GM19395 (cell line): ENCODE results near the gene KIR2DL3.
"Not testable (repeated sequence)": the region's sequence is repeated elsewhere in the genome, so short reads cannot be mapped to it uniquely, and the experiment has no call there.

Experiments
- ATAC-seq: cut with Tn5 transposase; IDR thresholded peaks from one replicate; pipeline ENCODE4 v1.9.1; 2021; ENCODE audit warnings: mild to moderate bottlenecking, moderate library complexity; ENCODE audit not compliant: unreplicated experiment

The KIR2DL3 gene

DNA sequence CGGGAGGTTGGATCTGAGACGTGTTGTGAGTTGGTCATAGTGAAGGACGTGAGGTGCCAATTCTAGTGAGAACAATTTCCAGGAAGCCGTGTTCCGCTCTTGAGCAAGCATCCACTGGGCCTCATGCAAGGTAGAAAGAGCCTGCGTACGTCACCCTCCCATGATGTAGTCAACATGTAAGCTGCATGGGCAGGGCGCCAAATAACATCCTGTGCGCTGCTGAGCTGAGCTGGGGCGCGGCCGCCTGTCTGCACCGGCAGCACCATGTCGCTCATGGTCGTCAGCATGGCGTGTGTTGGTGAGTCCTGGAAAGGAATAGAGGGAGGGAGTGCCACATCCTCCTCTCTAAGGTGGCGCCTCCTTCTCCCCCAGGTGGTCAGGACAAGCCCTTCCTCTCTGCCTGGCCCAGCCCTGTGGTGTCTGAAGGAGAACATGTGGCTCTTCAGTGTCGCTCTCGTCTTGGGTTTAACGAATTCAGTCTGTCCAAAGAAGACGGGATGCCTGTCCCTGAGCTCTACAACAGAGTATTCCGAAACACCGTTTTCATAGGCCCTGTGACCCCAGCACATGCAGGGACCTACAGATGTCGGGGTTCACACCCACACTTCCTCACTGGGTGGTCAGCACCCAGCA is 47.9 kb downstream of the KIR2DL3 start:
- ATAC-seq: not testable (repeated sequence)

DNA sequence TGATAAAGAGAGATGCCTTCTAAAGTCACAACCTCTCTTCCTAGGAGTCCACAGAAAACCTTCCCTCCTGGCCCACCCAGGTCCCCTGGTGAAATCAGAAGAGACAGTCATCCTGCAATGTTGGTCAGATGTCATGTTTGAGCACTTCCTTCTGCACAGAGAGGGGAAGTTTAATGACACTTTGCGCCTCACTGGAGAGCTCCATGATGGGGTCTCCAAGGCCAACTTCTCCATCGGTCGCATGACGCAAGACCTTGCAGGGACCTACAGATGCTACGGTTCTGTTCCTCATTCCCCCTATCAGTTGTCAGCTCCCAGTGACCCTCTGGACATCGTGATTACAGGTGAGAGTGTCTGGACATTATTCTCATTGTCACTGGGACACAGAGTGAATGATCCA is 49.8 kb downstream of the KIR2DL3 start:
- ATAC-seq: not testable (repeated sequence)

DNA sequence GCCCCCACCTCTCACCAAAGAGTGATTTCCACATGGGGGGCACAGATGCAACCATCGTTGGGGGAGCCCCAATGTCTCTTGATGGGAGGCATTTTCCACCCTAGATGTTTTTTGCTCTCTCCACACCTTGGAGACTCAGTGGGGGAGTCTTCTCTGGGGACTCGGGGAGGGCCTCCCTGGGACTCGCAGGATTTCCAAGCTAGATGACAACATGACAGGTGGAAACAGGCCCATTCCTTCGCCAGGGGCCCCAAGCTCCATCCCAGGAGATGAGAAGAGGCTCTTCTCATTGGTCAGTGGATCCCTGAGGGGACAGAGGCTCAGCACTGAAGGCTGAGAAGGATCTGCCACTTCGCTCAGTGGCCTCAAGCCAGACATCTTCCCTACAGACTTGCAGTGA is 52.4 kb downstream of the KIR2DL3 start:
- no peak for ATAC-seq

DNA sequence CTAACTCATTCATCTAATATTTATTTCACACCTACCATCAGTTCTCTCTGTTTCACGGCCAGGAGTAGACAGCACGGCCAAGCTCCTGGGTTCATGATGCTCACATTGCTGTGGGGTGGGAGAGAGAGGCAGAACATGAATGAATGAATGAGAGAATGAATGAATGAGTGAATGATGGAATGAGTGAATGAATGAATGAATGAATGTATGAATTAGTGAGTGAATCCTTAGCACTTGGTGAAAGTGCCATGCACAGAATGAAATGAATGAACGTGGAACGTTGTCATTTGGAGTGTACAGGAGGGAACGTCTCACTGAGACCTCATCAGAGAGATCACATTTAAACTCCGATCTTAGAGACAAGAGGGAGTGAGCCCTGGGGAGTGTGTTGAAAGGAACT is 53.2 kb downstream of the KIR2DL3 start:
- ATAC-seq: no peak

DNA sequence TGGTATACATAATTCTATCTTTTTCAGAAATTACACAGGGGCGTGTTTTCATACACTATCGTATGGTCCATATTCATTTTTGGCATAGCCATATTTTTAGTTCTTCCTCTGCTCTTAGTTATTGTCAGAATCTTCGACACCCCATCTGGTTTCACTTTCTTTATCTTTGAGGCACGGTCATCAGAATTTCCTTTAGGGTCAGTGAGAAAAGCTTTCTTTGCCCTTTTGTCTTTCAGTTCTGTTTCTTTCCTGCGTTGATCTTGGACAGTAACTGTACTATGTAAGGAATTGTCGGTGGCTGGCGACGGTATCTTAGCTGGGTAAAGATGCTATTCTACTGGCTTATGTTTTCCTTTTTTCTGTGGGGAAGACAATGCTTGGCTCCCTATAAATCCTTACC is 54.5 kb downstream of the KIR2DL3 start:
- no peak for ATAC-seq

DNA sequence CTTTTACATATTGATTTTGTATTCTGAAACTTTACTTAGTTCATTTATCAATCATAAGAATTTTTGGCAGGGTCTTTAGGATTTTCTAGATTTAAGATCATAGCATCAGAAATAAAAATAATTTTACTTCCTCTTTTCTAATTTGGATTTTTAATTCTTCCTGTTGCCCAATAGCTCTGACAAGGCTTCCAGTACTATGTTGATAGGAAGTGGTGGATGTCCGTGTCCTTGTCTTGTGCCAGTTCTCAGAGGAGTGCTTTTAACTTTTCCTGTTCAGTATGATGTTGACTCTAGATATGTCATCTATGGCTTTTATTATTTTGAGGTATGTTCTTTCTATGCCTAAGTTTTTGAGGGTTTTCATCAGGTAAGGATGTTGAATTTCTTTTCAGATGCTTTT is 57.4 kb downstream of the KIR2DL3 start:
- ATAC-seq: no peak
